HG02852 (cell line): ENCODE data around the gene POLR3GL.
"Not testable (repeated sequence)": the region's sequence is repeated elsewhere in the genome, so short reads cannot be mapped to it uniquely, and the experiment has no call there.

Source experiments
- ATAC-seq: cut with Tn5 transposase; IDR thresholded peaks from one replicate; pipeline ENCODE4 v1.9.1; 2021; ENCODE audit warnings: mild to moderate bottlenecking, moderate library complexity; ENCODE audit not compliant: unreplicated experiment

Gene POLR3GL

DNA sequence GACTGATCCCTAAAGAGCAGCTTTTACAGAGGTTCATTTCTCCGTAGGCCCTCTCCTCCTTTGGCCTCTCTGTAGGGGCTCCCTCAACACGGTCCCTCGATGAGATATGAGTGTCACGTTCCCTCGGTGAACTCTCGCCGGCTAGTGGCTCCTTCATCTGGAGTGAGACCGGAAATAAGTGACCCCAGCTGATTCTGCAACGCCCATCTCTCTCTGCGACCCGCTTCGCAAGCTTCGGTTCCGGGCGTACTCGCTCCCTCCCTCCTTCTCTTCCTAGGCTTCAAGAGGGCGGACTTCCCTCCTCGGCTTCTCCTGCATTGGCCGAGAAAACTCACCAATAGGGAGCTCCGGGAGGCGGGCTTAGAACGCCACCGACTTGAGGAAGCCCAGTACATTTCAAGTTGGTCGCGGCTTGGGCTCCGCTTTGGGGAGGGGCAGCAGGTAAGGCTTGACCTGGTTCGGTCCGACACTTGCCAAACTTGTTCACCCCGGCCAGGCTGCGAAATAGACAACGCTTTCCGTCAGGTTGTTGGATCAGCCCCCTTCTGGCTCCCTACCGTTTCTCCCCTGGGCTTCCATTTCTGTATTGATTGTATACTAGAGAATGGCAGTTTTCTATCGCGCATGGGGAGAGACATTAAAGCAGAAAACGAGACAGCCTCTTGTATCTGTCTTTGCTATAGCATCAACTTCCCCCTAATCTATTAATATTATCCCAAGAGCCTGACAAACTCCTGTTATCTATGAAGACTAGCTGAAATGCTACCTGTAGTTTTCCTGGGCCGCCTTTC lies at the start of gene POLR3GL, which contains the start of gene ANKRD34A:
Gene POLR3GL, plus strand, starts transcription at position 363 of the 791 bp plus-strand sequence. CDS start 10,176 bp downstream, outside the sequence.
Gene ANKRD34A, minus strand, starts transcription at position 248 of the 791 bp plus-strand sequence. CDS start 2,816 bp downstream, outside the sequence.
- ATAC-seq: peak; percentile 85

- ATAC-seq: no peak
Measured at GRCh38 chr1:145916745-145917144, 47.7 kb upstream of the POLR3GL start.

DNA sequence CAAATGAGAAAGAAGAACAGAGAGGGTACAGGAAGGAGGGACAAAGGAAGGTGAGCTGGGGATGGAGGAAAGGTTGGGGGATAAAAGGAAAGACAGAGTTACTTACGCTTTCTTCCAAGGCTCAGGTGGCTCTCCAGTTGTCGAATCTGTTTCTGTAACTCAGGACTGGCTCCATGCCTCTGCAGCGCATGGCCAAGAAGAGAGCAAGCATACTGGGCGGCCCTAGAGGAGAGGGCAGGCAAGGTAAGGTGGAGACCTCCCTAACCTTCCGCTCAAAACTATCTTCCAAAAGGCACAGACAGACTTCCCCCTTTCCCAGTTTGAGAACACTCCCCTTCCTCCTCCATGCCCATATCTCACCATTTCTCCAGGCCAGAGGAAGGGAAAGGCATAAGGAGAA lies 46.9 kb upstream of the POLR3GL start:
- ATAC-seq: no peak

DNA sequence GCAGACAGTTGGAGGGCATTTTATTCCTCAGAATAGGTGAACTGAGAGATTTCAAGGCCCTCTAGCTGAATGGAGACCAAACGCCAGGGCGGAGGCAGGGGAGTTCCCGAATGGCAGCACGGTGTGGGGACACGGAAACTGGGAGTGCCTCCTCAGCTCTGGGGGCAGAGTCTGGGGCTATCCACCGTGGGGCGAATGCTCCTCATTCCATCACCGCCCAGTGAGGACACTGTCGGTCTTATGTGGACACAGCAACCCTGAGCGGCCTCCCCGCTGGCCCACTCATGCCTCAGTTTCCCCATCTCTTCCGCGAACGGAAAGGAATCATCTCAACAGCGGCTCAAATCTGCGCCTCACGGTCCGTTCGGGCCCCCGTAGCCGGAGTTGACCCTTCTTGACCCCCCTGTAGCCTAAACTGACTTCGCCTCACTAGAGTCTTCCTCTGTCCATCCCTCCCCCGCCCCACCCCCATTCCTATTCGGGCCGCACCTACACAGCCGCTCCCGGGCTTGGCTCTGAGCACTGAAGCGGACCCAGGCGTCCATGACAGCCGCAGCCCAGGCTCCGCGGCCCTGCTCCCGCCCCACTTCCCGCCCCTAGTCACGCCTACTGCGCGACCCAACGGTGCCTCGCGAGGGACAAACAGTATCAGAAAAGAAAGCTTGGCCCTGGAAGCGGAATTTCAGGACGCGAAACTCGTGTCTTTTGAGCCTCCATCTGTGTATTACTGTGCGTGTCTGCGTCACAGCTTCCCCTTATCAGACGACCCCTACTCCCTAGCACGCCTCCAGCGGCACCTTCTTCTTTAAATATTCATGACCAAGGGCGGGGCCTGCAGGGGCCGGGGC lies 46.1 kb upstream of the POLR3GL start, which contains the start of gene PEX11B:
Gene PEX11B, minus strand, starts transcription at position 574 of the 848 bp plus-strand sequence. Its CDS starts 29 bp downstream, at position 545.
- ATAC-seq: peak; percentile 90

- ATAC-seq: no peak
Measured at GRCh38 chr1:145918992-145919939, 45.2 kb upstream of the POLR3GL start.

- ATAC-seq: not testable (repeated sequence)
Measured at GRCh38 chr1:145920297-145920696, 44.2 kb upstream of the POLR3GL start.

GRCh38 chr1:145922266-145922665 lies 42.2 kb upstream of the POLR3GL start:
- no peak for ATAC-seq

DNA sequence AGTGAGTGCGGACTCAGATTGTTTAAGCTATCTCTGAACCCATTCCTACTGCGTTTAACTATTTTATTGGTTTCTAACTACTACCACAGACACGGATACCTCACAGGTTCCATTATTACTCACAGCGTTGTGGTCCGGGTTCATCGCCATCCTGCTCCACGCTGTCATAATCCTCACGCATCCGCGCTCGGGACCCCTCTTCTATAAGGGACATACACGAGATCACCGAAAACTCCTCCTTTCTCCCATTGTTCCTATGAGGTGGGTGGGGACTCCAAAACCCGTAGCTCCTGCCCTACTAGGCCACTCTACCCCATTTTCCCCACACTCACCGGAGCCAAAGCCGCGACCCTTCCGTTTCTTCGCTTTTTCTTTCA lies 37.8 kb upstream of the POLR3GL start:
- peak; percentile 4 for ATAC-seq

- peak; percentile 97 for ATAC-seq
Measured at GRCh38 chr1:145927063-145927886, 37.2 kb upstream of the POLR3GL start, which contains the start of gene RBM8A. RBM8A (minus strand) TSS chr1:145927484; CDS start chr1:145927426, 58 bp downstream.

GRCh38 chr1:145927916-145928643 lies 36.4 kb upstream of the POLR3GL start:
- ATAC-seq: no peak

GRCh38 chr1:145932522-145933009 lies 31.9 kb upstream of the POLR3GL start:
- ATAC-seq: not testable (repeated sequence)

- no peak for ATAC-seq
Measured at GRCh38 chr1:145935708-145936107, 28.8 kb upstream of the POLR3GL start.

- no peak for ATAC-seq
Measured at GRCh38 chr1:145936247-145936646, 28.2 kb upstream of the POLR3GL start.

GRCh38 chr1:145937436-145937835 lies 27.1 kb upstream of the POLR3GL start:
- no peak for ATAC-seq

GRCh38 chr1:145942405-145942804 lies 22.1 kb upstream of the POLR3GL start:
- ATAC-seq: no peak

- ATAC-seq: no peak
Measured at GRCh38 chr1:145942871-145943270, 21.6 kb upstream of the POLR3GL start.

- ATAC-seq: no peak
Measured at GRCh38 chr1:145944532-145944931, 20.0 kb upstream of the POLR3GL start.

- ATAC-seq: no peak
Measured at GRCh38 chr1:145946477-145946986, 18.0 kb upstream of the POLR3GL start.
